H1 (cell line): ENCODE data around the gene ATG7. TPM values are rescaled to one million over a fixed set of nuclear protein-coding genes. Genes with fewer than 3 reads are reported as not detected.

Experiments used
- CTCF ChIA-PET: fragments of 300-600 bp; sonication (Branson Sonifier 250); formaldehyde crosslinking; loops from one replicate; lab custom pipeline; 2021; ENCODE audit not compliant: partially characterized antibody; lab: Charles Lee
- POLR2A ChIA-PET: fragments of 300-600 bp; sonication (Branson Sonifier 250); formaldehyde crosslinking; loops from one replicate; lab custom pipeline; 2021; ENCODE audit warnings: inconsistent platforms; ENCODE audit not compliant: partially characterized antibody; lab: Charles Lee
- DNase-seq, 2 experiments: peaks; one replicate each; pipeline versions ENCODE4 v3.0.0 to v3.0.0-alpha.2; 2010 to 2022; ENCODE audit warnings: low spot score in 2 of 2, low read depth in 1 of 2, mixed read lengths in 1 of 2
- FAIRE-seq: peaks from 2 replicates; lab custom pipeline; 2011; peaks lifted over from hg19 to GRCh38; lab: Jason Lieb, UNC
- H2AFZ ChIP-seq: 2 replicates; pipeline ENCODE4 v1.8.1; 2012; ENCODE audit warnings: low read length, inconsistent platforms
- H2AK5ac ChIP-seq: 2 replicates; pipeline ENCODE4 v1.6.1; 2013; ENCODE audit warnings: low read depth, low read length
- H2BK120ac ChIP-seq: replicated peaks from 2 replicates; pipeline ENCODE3; 2013; ENCODE audit warnings: low read depth, low read length, inconsistent platforms
- H2BK12ac ChIP-seq: 2 replicates; pipeline ENCODE4 v1.6.1; 2013; ENCODE audit warnings: low read depth, low read length
- H2BK15ac ChIP-seq: 2 replicates; pipeline ENCODE4 v1.6.1; 2013; ENCODE audit warnings: low read length
- H2BK20ac ChIP-seq: 2 replicates; pipeline ENCODE4 v1.6.1; 2013; ENCODE audit warnings: low read length
- H2BK5ac ChIP-seq: 2 replicates; pipeline ENCODE4 v1.6.1; 2013; ENCODE audit warnings: low read depth, low read length
- H3K14ac ChIP-seq: 2 replicates; pipeline ENCODE4 v1.6.1; 2013; ENCODE audit warnings: inconsistent platforms; ENCODE audit not compliant: insufficient read length
- H3K18ac ChIP-seq: 2 replicates; pipeline ENCODE4 v1.6.1; 2013; ENCODE audit warnings: low read length; ENCODE audit errors: extremely low read depth
- H3K23ac ChIP-seq: 2 replicates; pipeline ENCODE4 v1.6.1; 2013; ENCODE audit warnings: inconsistent platforms; ENCODE audit not compliant: insufficient read length
- H3K23me2 ChIP-seq: 2 replicates; pipeline ENCODE4 v1.6.1; 2013; ENCODE audit warnings: low read depth, low read length
- H3K27ac ChIP-seq: 2 replicates; pipeline ENCODE4 v1.6.1; 2011; ENCODE audit warnings: low read depth, low read length, inconsistent platforms
- H3K27me3 ChIP-seq, 4 experiments: replicated peaks in 1 of 4; 1 replicate in 1 of 4; 2 replicates in 3 of 4; pipeline versions ENCODE4 v1.6.1 to v1.8.1; 2011 to 2013; ENCODE audit warnings: low read length in 3 of 4, mild to moderate bottlenecking in 3 of 4, inconsistent platforms in 2 of 4, mixed read lengths in 2 of 4, moderate library complexity in 1 of 4; ENCODE audit not compliant: control insufficient read depth in 3 of 4, insufficient read depth in 3 of 4; ENCODE audit errors: extremely low read depth in 1 of 4
- H3K36me3 ChIP-seq, 4 experiments: 2 replicates each; pipeline versions ENCODE4 v1.6.1 to v1.8.1; 2011 to 2013; ENCODE audit warnings: mild to moderate bottlenecking in 4 of 4, low read length in 3 of 4, moderate library complexity in 2 of 4, control low read depth in 1 of 4, inconsistent platforms in 1 of 4; ENCODE audit not compliant: insufficient read depth in 4 of 4, control insufficient read depth in 2 of 4
- H3K4ac ChIP-seq: replicated peaks from 2 replicates; pipeline ENCODE3; 2013; ENCODE audit warnings: low read length, low read depth, mixed read lengths, inconsistent platforms; ENCODE audit not compliant: insufficient read length
- H3K4me1 ChIP-seq, 4 experiments: replicated peaks in 1 of 4; 1 replicate in 1 of 4; 2 replicates in 3 of 4; pipeline versions ENCODE4 v1.6.1 to v1.8.1; 2011 to 2013; ENCODE audit warnings: low read length in 3 of 4, inconsistent platforms in 2 of 4, mixed read lengths in 1 of 4; ENCODE audit not compliant: insufficient read depth in 4 of 4, control insufficient read depth in 3 of 4
- H3K4me2 ChIP-seq, 2 experiments: 2 replicates each; pipeline versions ENCODE4 v1.6.1 to v1.8.1; 2011 to 2013; ENCODE audit warnings: low read depth in 2 of 2, low read length in 2 of 2, control low read depth in 1 of 2, inconsistent platforms in 1 of 2, mild to moderate bottlenecking in 1 of 2; ENCODE audit not compliant: insufficient read depth in 1 of 2
- H3K4me3 ChIP-seq, 4 experiments: fragments of 200-600, 300-600 bp in 1 of 4; sonication (generic), shearing (Covaris generic), sonication (Bioruptor Twin) in 1 of 4; 2 replicates each; pipeline versions ENCODE4 v1.5.1 to v1.8.1; 2011 to 2016; ENCODE audit warnings: low read length in 4 of 4, low read depth in 3 of 4, control low read depth in 2 of 4, inconsistent platforms in 2 of 4, mild to moderate bottlenecking in 2 of 4, mixed read lengths in 1 of 4, moderate library complexity in 1 of 4; ENCODE audit not compliant: insufficient read depth in 2 of 4; ENCODE audit errors: extremely low read depth in 1 of 4
- H3K56ac ChIP-seq: replicated peaks from 2 replicates; pipeline ENCODE3; 2013; ENCODE audit warnings: low read depth, mild to moderate bottlenecking, mixed read lengths, low read length, inconsistent platforms; ENCODE audit not compliant: insufficient read length
- H3K79me1 ChIP-seq: 2 replicates; pipeline ENCODE4 v1.6.1; 2013; ENCODE audit warnings: low read depth, low read length, control low read depth
- H3K79me2 ChIP-seq, 2 experiments: 2 replicates each; pipeline versions ENCODE4 v1.6.1 to v1.8.1; 2012 to 2013; ENCODE audit warnings: low read length in 2 of 2, mild to moderate bottlenecking in 2 of 2, inconsistent platforms in 1 of 2; ENCODE audit not compliant: insufficient read depth in 2 of 2, control insufficient read depth in 1 of 2
- H3K9ac ChIP-seq, 4 experiments: replicated peaks in 1 of 4; 1 replicate in 1 of 4; 2 replicates in 3 of 4; pipeline versions ENCODE4 v1.6.1 to v1.8.1; 2011 to 2013; ENCODE audit warnings: low read depth in 3 of 4, low read length in 3 of 4, control low read depth in 2 of 4, mild to moderate bottlenecking in 2 of 4, moderate library complexity in 2 of 4, inconsistent platforms in 1 of 4; ENCODE audit errors: extremely low read depth in 1 of 4
- H3K9me3 ChIP-seq, 2 experiments: 2 replicates each; pipeline versions ENCODE4 v1.6.1 to v1.8.1; 2012 to 2013; ENCODE audit warnings: mild to moderate bottlenecking in 2 of 2, moderate library complexity in 2 of 2, control low read depth in 1 of 2, inconsistent platforms in 1 of 2, low read depth in 1 of 2, low read length in 1 of 2, mixed read lengths in 1 of 2; ENCODE audit not compliant: insufficient read depth in 2 of 2
- H4K20me1 ChIP-seq, 2 experiments: replicated peaks in 1 of 2; 2 replicates each; pipeline versions ENCODE3 to v1.8.1; 2011 to 2013; ENCODE audit warnings: inconsistent platforms in 2 of 2, low read length in 2 of 2, mild to moderate bottlenecking in 1 of 2; ENCODE audit not compliant: insufficient read depth in 2 of 2, control insufficient read depth in 1 of 2
- H4K5ac ChIP-seq: 2 replicates; pipeline ENCODE4 v1.6.1; 2013; ENCODE audit warnings: low read length, low read depth, mixed read lengths, inconsistent platforms; ENCODE audit not compliant: insufficient read length
- H4K8ac ChIP-seq: 2 replicates; pipeline ENCODE4 v1.8.0; 2013; ENCODE audit warnings: mild to moderate bottlenecking, moderate library complexity, low read length, inconsistent platforms; ENCODE audit not compliant: insufficient read depth; ENCODE audit errors: extremely low read depth
- H4K91ac ChIP-seq: replicated peaks from 2 replicates; pipeline ENCODE3; 2013; ENCODE audit warnings: low read length, mixed read lengths, inconsistent platforms; ENCODE audit not compliant: insufficient read length
- E2F6 ChIP-seq: IDR thresholded peaks from 2 replicates; pipeline ENCODE4 v1.6.1; 2012; ENCODE audit warnings: inconsistent platforms
- EGR1 ChIP-seq: IDR thresholded peaks from 2 replicates; pipeline ENCODE4 v1.6.1; 2011; ENCODE audit warnings: low read depth, low read length, borderline replicate concordance
- EZH2 ChIP-seq: fragments of 200-600 bp; sonication (generic); IDR thresholded peaks from 2 replicates; pipeline ENCODE4 v1.7.1; 2012; ENCODE audit warnings: low read depth, mild to moderate bottlenecking, moderate library complexity, low read length, inconsistent platforms; ENCODE audit not compliant: severe bottlenecking
- FOSL1 ChIP-seq: IDR thresholded peaks from 2 replicates; pipeline ENCODE4 v1.6.1; 2011; ENCODE audit warnings: mild to moderate bottlenecking, low read depth, low read length, moderate library complexity; ENCODE audit not compliant: insufficient read depth
- KDM4A ChIP-seq: IDR thresholded peaks from one replicate; pipeline ENCODE4 v1.7.1; 2012; ENCODE audit warnings: low read depth, mild to moderate bottlenecking, moderate library complexity, low read length, inconsistent platforms; ENCODE audit not compliant: severe bottlenecking
- MAX ChIP-seq: IDR thresholded peaks from 2 replicates; pipeline ENCODE4 v1.6.1; 2012; ENCODE audit warnings: inconsistent platforms
- POU5F1 ChIP-seq: IDR thresholded peaks from 2 replicates; pipeline ENCODE4 v1.6.1; 2011; ENCODE audit warnings: low read depth, mild to moderate bottlenecking, low read length, moderate library complexity
- RXRA ChIP-seq: IDR thresholded peaks from 2 replicates; pipeline ENCODE4 v1.6.1; 2011; ENCODE audit warnings: low read depth, mild to moderate bottlenecking, low read length, moderate library complexity; ENCODE audit not compliant: insufficient read depth
- SIRT6 ChIP-seq: IDR thresholded peaks from one replicate; pipeline ENCODE4 v1.7.1; 2012; ENCODE audit warnings: low read length, inconsistent platforms
- SIX5 ChIP-seq: IDR thresholded peaks from 2 replicates; pipeline ENCODE4 v1.6.1; 2011; ENCODE audit warnings: mild to moderate bottlenecking, low read depth, low read length
- USF2 ChIP-seq: IDR thresholded peaks from 2 replicates; pipeline ENCODE4 v1.6.1; 2011; ENCODE audit warnings: low read length, improper control_type of control experiment
- WGBS, 2 experiments: shearing (Covaris generic) in 1 of 2; methylation state at CpG; one replicate each; pipeline versions ENCODE4 v1.1.6 to v1.1.7; 2013 to 2015; ENCODE audit warnings: low lambda C conversion rate in 2 of 2, mixed read lengths in 2 of 2, inconsistent platforms in 1 of 2, low coverage in 1 of 2, missing lambda C conversion rate in 1 of 2; ENCODE audit not compliant: insufficient replicate concordance in 2 of 2, insufficient coverage in 1 of 2, insufficient read length in 1 of 2; ENCODE audit errors: extremely low coverage in 1 of 2, missing lambda C conversion rate in 1 of 2; 5-methylcytosine and 5-hydroxymethylcytosine counted together
- polyA plus RNA-seq, 7 experiments: library from polyadenylated mRNA; depleted of rRNA in 3 of 7; stranded (reverse) in 5 of 7; unstranded in 2 of 7; fragments of >200 nt in 5 of 7; fragments of 200-250 nt in 2 of 7; gene quantifications; 1 replicate in 5 of 7; 2 replicates in 1 of 7; 4 replicates in 1 of 7; pipeline versions ENCODE4 v1.2.1 to v1.2.3, GENCODE V29; 2011 to 2013; ENCODE audit warnings: missing spikeins in 2 of 7, mixed read lengths in 2 of 7
- total RNA-seq: library from RNA; stranded (reverse); fragmentation: NEBNext Ultra II Directional; extraction: Animal tissue kit (Norgen Biotek cat#: 25700); gene quantifications from 2 replicates; pipeline ENCODE4 v1.2.1, GENCODE V29; 2021

Gene ATG7
- total and polyA plus RNA-seq, 2 of the 8 experiments (the other 6 are each of a cell fraction or from before 2014, with no cell fraction given) = 15.0 to 19.1 TPM

GRCh38 chr3:11562277-11562881 is 290.2 kb downstream of the ATG7 start:
- Histone ChIP-seq H3K56ac (no peak overlapping the region), H3K4me3 (no peak overlapping the region), H2BK12ac (no peak overlapping the region), H3K79me2 (peaks cover 0 to 9% of the 10 kb centered on the region in 2 experiments; a peak in 1 of 4 replicates), H2BK120ac (no peak overlapping the region), H3K9ac (no peak overlapping the region), H2AFZ (no peak overlapping the region), H2BK5ac (no peak overlapping the region), H3K9me3 (no peaks in the 10 kb centered on the region), H3K79me1 (peaks cover 22% of the 10 kb centered on the region), H3K18ac (no peak overlapping the region), H4K91ac (no peak overlapping the region), H3K27ac (no peak overlapping the region), H3K4me2 (no peak overlapping the region), H3K14ac (no peak overlapping the region), H2BK15ac (no peak overlapping the region), H4K20me1 (peaks cover 21 to 22% of the 10 kb centered on the region in 2 experiments), H3K4ac (no peak overlapping the region), H4K8ac (no peak overlapping the region), H3K36me3 (peaks cover 0 to 25% (median 1%) of the 10 kb centered on the region in 4 experiments; a peak in 4 of 8 replicates), H3K27me3 (no peaks in the 10 kb centered on the region), H2AK5ac (no peak overlapping the region), H2BK20ac (no peak overlapping the region), H3K4me1 (peaks cover 0 to 9% (median 0%) of the 10 kb centered on the region in 4 experiments; a peak in 2 of 7 replicates), H3K23me2 (no peaks in the 10 kb centered on the region), H3K23ac (no peak overlapping the region), H4K5ac (no peak overlapping the region)
- 93% methylated on average over 17 of the region's 17 CpGs; no CpG with 5 or more reads in 1 of the 2 experiments for WGBS, 2 experiments
- DNase-seq (no peak), FAIRE-seq (no peak)
- ChIA-PET POLR2A (interaction anchor here (0.6 to 1.1 kb wide), 2 partner anchors 56 to 181 kb away, joined by 3 read pairs; no protein-coding TSS in a partner anchor), CTCF (interaction anchor here (0.9 to 1.4 kb wide), 6 partner anchors 12 to 183 kb away, joined by 3 to 6 read pairs (median 4); no protein-coding TSS in a partner anchor)
- no peak for TF ChIP-seq USF2
- no peak for TF ChIP-seq FOSL1
- no peak for TF ChIP-seq RXRA
- TF ChIP-seq POU5F1 = no peak
- no peak for TF ChIP-seq E2F6
- no peak for TF ChIP-seq EGR1
- no peak for TF ChIP-seq SIX5
- no peak for TF ChIP-seq EZH2
- TF ChIP-seq MAX = no peak
- TF ChIP-seq SIRT6 = no peak
- no peak for TF ChIP-seq KDM4A
